Hematopoietic multipotent progenitor cell treated with erythropoietin and hydrocortisone succinate and interleukin-3 and kit ligand, for 6 days (in vitro differentiated cells): Measurements from ENCODE around the gene HELQ.
"Not testable (repeated sequence)": the region's sequence is repeated elsewhere in the genome, so short reads cannot be mapped to it uniquely, and the experiment has no call there.

Experiments
- DNase-seq: peaks from one replicate; pipeline ENCODE4 v3.0.0-alpha.2; 2015

HELQ gene, protein sequence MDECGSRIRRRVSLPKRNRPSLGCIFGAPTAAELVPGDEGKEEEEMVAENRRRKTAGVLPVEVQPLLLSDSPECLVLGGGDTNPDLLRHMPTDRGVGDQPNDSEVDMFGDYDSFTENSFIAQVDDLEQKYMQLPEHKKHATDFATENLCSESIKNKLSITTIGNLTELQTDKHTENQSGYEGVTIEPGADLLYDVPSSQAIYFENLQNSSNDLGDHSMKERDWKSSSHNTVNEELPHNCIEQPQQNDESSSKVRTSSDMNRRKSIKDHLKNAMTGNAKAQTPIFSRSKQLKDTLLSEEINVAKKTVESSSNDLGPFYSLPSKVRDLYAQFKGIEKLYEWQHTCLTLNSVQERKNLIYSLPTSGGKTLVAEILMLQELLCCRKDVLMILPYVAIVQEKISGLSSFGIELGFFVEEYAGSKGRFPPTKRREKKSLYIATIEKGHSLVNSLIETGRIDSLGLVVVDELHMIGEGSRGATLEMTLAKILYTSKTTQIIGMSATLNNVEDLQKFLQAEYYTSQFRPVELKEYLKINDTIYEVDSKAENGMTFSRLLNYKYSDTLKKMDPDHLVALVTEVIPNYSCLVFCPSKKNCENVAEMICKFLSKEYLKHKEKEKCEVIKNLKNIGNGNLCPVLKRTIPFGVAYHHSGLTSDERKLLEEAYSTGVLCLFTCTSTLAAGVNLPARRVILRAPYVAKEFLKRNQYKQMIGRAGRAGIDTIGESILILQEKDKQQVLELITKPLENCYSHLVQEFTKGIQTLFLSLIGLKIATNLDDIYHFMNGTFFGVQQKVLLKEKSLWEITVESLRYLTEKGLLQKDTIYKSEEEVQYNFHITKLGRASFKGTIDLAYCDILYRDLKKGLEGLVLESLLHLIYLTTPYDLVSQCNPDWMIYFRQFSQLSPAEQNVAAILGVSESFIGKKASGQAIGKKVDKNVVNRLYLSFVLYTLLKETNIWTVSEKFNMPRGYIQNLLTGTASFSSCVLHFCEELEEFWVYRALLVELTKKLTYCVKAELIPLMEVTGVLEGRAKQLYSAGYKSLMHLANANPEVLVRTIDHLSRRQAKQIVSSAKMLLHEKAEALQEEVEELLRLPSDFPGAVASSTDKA

DNA sequence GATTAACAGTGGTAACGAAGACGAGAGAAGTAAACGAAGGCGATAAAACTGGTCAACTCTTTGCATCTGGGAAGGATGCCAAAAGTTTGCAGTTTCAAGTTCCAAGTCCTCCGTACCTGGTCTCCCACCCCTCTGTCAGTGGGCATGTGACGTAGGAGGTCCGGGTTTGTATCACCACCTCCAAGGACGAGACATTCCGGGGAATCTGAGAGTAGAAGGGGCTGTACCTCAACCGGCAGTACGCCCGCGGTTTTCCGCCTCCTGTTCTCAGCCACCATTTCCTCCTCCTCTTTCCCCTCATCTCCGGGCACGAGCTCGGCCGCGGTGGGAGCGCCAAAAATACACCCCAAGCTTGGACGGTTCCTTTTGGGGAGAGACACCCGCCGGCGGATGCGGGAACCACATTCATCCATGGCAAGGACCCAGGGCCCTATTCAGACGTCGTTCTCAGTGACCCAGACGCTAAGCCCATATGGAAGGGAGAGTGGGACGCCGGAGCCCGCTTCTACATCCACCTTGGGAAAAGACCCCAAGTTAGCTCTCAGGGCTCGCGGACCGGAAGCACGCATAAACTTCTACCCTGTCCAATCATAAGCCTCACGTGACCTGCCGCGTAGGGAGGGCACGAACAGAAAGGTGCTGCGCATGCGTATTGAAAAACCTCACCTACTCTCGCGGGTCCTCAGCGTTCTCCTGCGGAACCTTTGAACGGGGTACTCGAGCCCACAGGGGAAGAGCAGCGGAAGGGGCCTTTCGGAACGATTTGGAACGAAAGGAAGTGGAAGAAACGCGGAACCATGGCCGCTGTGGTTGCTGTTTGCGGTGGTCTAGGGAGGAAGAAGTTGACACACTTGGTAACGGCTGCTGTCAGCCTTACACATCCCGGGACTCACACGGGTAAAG, at the start of gene HELQ, which contains the start of gene MRPS18C:
TSS of gene HELQ (minus strand) at position 543 of the 903 bp plus-strand sequence. CDS start at position 413, 130 bp downstream.
TSS of gene MRPS18C (plus strand) at position 778 of the 903 bp plus-strand sequence. CDS start at position 798, 20 bp downstream.
- peak; percentile 100 for DNase-seq

DNA sequence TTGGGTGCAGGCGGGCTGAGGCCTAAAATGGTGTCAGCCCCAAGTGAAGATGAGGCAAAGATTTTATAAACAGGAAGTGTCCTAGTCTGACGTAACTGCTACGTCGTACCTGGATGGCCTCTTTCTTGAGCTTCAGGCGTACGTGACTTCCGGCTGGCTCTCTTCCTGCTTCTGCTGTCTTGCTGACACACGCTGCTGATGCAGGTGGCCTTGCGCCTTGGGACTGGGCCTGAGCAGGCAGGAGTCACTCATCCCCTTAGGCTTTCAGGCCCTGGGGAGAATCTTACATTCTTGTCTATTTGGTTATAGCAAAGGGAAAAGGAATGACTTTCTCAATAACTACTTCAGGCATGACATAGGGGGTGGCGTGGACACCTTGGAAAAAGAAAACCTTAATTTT, 49.4 kb upstream of the HELQ start:
- no peak for DNase-seq

DNA sequence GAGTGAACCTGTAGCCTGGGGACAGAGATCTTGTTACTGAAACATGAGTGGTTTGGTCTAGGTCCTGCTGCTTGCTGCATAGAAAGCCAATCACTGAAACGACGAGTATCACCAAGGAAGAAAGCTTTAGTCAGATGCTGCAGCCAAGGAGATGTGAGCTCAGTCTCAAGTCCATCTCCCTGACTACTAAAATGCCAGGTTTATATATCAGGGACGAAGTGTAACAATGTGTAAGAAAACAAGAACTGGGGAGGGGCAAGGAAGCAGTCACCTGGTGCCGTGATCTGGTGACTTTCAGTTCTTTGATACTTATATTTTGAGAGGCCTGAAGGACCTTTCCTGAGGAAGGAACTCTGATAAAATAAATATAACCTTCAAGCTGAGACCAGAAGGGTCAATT, 48.9 kb upstream of the HELQ start:
- DNase-seq = no peak

DNA sequence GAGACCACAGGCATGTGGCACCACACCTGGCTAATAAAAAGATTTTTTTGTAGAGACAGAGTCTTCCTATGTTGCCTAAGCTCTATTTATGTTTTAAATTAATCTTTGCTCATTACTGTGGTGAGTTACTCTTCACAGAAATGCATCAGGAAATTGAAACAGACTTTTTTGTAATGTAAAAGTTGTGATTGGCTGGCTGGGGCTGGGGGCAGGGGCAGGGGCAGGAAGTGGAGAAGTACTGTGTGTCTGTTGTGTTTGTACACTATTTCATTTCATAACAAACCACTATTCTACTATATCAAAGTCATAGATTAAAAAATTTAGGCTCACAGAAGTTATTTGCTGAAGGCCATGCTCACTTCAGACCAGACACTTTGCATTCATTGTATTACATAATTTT, 48.4 kb upstream of the HELQ start:
- DNase-seq = no peak

DNA sequence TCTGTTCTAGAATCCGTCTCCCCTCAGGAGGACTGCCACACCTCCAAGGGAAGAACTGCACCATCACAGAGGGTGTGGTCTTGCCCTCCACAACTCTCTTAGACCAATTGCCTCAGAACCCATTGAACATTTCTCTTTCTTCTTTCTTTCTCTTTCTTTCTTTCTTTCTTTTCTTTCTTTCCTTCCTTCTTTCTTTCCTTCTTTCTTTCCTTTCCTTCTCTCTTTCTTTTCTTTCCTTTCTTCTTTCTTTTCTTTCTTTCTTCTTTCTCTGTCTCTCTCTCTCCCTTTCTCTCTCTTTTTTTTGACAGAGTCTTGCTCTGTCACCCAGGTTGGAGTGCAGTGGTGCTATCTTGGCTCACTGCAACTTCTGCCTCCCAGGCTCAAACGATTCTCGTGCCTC, 46.0 kb upstream of the HELQ start:
- DNase-seq = not testable (repeated sequence)

DNA sequence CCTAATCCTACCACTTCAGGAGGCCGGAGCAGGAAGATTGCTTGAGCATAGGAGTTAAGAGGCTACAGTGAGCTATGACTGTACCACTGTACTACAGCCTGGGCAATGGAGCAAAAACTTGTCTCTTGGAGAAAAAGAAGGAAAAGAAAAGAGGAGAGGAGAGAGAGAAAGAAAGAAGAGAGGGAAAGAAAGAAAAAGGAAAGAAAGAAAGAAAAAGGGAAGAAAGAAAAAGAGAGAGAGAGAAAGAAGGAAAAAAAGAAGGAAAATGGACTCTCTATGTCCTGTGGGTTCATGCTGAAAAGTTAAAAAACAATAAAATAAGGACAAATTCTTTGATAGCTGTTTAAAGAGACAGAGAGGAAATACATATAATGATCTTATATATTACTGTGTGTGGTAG, 42.6 kb upstream of the HELQ start:
- DNase-seq = no peak

DNA sequence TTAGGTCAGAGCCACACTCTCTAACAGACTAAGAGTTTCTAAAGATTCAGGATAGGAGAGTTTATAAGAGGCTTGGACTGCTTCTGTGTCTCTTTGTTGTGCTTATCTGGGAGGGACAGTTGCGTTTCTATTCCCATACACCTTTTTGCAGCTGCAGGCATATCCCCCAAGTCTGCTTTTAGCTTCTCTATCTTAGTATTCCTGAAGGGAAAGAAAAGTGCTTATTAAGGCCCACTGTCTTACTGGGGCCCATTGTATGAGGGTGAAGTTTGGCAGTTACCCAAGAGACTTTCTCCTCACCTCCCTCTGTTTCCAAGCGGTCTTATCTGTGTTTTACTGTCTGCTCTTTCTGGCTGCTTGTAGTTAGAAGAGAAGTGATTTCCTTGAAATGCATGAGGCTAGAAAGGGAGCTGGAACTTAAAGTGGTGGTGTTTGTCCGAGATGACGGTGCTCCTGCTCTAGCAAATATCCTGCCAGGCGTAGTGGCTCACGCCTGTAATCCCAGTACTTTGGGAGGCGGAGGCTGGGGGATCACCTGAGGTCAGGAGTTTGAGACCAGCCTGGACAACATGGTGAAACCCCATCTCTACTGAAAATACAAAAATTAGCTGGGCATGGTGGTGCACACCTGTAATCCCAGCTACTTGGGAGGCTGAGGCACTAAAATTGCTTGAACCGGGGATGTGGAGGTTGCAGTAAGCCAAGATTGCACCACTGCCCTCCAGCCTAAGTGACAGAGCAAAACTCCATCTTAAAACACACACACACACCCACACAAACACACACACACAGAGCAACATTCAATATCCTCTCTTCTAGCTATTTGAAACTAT, 40.7 kb upstream of the HELQ start:
- peak; percentile 82 for DNase-seq

DNA sequence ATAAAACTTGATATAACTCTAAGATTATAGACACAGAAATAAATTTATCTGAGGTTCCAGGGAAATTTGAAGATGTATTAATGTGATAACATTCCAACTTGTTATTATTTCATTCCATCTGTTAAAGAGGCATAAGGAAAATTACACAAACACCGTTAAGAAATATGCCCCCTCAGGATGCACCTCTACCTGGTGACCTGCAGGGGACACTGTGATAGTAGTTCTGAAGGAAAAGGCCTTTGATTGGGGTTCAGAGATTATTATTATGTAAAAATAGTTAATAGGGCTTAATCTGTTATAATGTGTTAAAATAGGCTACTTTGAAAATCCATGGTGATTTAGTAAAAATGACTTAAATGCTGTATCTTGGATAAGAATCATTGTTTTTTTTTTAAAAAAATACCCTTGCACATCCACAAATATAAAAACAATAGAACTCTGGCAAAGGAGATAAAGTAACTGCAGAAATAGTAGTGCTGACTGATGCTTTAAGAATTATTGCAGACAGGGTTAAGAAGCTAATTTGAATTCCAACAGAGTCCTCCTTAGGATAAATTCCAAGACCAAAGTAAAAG, 35.3 kb upstream of the HELQ start:
- DNase-seq = peak; percentile 80

DNA sequence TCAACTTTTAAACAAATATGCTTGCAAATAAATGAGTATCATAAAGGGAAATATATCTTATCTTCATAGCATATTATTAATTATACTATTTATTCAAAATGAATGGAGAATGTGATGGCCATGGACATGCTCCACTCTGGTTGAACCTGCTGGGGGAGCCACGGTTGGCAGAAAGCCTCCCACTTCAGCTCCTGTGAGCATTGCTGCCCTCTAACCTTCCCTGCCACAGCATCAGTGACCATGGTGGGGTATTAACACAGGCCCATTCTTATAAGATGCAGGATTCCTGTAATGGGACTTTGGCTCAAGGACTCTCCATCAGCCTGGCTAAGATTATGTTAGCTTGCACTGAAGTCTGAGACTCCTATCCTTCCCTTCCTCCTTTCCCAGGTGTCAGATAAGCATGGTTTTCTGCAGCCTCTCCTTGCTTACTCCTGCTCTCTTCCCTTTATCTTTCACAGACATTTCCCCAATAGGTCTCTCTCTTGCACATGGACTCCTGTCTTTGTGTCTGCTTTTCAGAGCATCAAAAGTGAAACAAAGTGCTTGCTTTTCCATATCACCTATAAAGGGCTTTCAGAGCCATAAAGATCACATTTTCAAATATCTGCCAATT, 34.2 kb upstream of the HELQ start:
- DNase-seq = peak; percentile 63

DNA sequence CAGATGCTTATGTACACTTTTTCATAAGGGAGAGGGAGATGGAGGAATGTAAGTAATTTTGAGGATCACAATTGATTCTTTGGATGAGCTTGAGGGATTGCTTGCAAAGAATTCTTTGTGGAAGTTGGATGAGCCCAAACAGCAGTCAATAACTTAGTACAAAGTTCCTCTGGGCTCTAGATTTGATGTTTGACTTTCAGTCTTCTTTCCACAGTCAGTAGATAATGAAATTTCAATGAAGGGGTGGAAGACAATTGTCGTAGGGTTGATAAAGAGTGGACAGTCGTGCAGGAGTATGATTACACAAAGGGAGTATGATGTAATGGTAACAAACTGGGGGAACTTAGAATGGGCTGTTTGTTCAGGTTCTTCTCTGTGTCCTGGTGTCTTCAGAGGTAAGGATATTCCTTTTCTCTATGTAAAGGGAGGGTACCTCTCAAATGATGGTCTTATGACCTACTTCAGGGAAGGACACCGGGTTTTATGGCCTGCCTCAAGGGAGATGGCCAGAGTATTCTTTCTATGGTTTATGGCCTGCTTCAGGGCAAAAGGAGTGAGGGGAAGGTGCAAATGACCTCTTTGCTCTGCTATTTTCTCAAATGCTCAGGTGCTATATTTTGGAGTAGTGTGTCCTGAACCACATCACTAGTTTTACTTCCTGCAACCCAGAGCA, 31.0 kb upstream of the HELQ start:
- peak; percentile 65 for DNase-seq

DNA sequence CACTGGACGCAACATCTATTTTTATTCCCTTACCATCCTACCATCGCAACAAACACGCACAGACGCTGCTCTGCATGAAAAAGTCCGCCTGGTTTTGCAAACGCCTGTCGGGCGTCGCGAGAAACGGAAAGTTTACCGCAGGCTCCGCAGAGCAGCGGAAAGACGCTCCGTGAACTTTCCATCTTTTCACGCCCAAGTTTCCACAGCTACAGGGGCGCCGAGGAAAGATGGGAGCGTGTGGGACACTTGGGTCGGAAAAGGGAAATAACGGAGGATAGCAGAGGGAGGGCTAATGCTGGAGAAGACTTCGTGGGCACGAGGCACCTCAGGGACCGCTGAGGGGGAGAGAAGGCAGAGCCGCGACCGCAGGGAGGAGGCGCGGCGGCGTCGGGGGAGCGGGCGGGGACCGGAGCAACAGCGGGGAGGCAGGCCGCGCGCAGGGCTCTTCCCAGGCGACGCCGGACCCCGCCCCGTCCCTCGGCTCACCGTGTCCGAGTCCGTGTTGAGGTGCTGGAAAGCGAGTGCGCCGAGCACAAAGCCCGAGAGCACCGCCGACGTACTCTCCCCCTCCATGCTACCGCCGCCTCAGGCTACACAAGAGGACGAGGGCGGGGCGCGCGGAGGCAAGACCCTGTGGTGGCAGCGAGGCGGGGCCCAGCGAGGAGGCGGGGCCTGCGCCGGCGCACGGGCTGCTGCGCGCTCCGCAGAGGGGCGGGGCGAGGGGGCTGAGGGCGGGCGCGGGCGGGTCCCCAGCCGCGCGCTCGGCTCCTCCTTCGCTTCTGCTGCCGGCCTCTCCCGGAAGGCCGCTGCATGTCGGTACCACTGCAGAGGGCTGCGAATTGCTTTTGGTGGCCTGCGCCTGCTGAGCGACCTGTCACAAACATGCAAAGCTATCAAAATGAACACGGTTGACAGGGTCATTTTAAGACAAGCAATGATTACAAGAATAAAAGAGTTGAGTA, 29.2 kb upstream of the HELQ start, which contains the start of gene ABRAXAS1:
TSS of gene ABRAXAS1 (minus strand) at position 601 of the 962 bp plus-strand sequence. CDS start at position 573, 28 bp downstream.
- peak; percentile 96 for DNase-seq

DNA sequence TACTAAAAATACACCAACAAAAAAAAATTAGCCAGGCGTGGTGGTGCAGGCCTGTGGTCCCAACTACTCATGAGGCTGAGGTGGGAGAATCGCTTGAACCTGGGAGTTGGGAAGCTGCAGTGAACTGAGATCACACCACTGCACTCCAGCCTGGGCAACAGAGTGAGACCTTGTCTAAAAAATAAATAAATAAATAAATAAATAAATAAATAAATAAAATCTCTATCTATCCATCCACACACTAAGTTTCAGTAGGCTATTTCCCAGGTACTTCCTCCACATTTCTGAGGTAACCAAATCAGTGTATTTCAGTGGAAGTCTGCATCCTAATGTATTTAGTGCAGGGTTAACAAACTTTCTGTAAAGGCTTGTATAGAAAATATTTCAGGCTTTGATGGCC, 18.3 kb upstream of the HELQ start:
- DNase-seq = no peak

DNA sequence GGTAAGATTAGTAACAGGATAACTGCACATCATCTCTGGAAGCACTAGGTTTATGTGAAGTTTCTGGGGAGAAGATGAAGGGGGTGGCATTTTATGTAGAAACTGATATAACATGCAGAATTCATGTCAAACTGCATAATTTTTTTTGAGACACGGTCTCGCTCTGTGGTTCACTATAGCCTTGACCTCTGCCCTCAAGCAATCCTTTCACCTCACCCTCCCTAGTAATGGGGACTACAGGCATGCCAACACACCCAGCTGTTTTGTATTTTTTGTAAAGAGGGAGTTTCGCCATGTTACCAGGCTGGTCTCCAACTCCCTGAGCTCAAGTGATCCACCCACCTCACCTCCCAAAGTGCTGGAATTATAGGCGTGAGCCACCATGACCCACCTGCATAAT, 17.8 kb upstream of the HELQ start:
- DNase-seq = no peak

DNA sequence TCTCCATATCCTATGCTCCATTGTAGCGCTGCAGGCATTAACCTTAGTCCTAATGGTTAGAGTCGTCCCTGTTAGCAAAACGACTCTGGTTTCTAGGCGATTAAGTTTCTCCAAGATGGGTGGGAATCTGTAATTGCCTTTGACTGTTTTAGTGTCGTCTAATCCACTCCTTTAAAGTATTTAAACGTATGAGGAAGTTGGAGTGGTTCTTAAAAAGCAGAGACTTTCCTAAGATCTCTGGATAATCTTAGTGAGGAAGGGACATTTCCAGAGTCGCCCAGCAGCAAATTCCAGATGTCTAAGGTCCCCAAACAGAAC, 520 bp upstream of the HELQ start:
- no peak for DNase-seq

DNA sequence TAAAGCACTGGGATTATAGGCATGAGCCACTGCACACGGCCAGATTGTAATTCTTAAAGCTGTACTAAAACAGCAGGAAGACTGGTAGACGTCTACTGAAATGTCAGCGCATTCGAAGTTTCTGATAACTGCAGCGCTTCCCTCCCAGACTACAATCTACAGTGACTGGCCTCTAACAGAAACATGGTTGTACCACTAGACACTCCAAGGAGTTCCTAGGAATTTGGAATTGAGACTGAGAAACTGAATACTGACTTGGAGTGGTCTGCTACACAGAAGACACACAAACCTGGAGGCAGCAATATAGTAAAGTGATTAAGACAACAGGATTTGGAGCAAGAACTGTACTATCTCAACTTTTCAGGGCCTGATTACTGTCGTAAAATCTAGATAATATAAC, 937 bp downstream of the HELQ start:
- DNase-seq = peak; percentile 53

DNA sequence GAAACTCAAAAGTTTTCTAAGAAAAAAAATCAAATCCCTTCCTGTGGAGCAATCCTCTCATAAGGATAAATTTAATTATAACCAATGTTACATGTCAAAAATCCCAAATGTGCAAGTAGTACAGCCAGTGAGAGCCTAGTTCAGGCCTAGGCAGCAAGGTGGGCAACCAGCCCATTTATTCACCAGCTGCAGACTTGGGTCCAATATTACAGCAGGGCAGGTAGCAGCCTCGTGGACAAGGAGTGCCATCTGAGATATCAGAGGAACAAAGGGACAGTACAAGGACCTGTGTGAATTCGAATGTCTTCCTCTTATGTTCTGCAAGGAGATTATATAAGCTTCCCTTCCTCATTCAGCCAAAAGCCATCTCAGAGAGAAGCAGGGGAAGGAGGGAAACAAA, 6.6 kb downstream of the HELQ start:
- DNase-seq = no peak

DNA sequence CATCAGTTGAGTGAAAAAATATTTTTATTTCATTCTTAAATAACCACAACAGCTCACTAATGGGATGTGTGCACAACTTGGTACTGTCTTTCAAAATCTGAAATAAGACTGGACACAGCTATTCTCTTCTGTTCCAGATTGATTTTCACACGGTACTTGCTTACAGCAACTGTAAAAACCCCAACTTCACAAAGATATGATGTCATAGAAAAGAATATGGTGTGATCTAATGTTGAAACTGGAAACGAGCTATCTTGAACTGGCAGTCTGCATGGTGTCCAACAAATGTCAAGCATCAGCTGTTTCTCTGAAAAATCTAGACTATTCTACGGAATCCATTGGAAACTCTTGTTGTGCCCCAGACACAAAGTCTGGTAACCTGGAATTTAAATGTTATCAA, 14.7 kb downstream of the HELQ start:
- no peak for DNase-seq

DNA sequence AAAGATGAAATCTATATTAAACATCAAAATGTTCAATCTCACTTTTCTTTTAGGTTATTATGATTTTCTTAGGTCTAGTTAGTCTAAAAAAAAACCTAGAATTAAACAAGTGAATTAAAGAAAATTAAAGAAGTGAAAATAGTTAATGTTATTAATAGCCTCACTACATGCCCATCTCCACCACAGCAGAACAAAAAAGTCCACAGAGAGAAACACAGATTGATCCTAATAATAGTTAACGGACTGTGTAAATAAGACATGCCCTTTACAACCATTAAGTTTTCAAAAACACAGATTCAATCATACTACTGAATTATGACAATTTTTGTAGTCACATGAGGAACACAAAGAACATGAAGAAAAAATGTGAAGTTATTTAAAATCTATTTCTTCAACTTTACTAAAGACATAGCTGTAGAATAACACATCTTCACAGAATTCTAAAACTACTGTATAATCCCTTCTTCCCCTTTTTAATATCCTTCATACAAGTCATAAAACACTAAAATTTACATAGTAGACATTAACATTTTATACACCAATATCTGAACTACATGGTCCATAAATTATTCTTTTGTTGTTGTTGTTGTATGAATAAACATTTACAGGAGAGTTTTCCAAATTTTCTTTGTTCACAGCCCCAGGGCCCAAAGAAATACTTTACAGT, 15.3 kb downstream of the HELQ start:
- no peak for DNase-seq
